ENCODE data around the gene NR3C2.

GRCh38 chr4:148302416-148302815 is 139.8 kb downstream of the NR3C2 start:
- TF ChIP-seq CTCF (IDR thresholded peaks at IDR 0.05; ENCODE audit: low read depth, low read length, missing input control) (no peak), RAD21 (IDR thresholded peaks at IDR 0.05) (no peak), EGR1 (IDR thresholded peaks at IDR 0.05; ENCODE audit: low read depth in 2 of 2) (no peak), FOXA1 (IDR thresholded peaks at IDR 0.05) (no peak), GABPA (IDR thresholded peaks at IDR 0.05 in 1 of 2, conservative IDR thresholded peaks at IDR 0.05 in 1 of 2) (no peak), JUND (IDR thresholded peaks at IDR 0.05) (no peak), YY1 (IDR thresholded peaks at IDR 0.05) (no peak)
- TF ChIP-seq, protein P1, sequence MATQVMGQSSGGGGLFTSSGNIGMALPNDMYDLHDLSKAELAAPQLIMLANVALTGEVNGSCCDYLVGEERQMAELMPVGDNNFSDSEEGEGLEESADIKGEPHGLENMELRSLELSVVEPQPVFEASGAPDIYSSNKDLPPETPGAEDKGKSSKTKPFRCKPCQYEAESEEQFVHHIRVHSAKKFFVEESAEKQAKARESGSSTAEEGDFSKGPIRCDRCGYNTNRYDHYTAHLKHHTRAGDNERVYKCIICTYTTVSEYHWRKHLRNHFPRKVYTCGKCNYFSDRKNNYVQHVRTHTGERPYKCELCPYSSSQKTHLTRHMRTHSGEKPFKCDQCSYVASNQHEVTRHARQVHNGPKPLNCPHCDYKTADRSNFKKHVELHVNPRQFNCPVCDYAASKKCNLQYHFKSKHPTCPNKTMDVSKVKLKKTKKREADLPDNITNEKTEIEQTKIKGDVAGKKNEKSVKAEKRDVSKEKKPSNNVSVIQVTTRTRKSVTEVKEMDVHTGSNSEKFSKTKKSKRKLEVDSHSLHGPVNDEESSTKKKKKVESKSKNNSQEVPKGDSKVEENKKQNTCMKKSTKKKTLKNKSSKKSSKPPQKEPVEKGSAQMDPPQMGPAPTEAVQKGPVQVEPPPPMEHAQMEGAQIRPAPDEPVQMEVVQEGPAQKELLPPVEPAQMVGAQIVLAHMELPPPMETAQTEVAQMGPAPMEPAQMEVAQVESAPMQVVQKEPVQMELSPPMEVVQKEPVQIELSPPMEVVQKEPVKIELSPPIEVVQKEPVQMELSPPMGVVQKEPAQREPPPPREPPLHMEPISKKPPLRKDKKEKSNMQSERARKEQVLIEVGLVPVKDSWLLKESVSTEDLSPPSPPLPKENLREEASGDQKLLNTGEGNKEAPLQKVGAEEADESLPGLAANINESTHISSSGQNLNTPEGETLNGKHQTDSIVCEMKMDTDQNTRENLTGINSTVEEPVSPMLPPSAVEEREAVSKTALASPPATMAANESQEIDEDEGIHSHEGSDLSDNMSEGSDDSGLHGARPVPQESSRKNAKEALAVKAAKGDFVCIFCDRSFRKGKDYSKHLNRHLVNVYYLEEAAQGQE (IDR thresholded peaks at IDR 0.05): no peak
